H9 (cell line): ENCODE results near the gene GAS2L2. TPM values are rescaled to one million over a fixed set of nuclear protein-coding genes. Genes with fewer than 3 reads are reported as not detected.

Source experiments
- DNase-seq: peaks from one replicate; pipeline ENCODE4 v3.0.0-alpha.2; 2017
- H2AFZ ChIP-seq: one replicate; pipeline ENCODE4 v1.6.1; 2013; ENCODE audit warnings: mild to moderate bottlenecking, low read length, control low read depth, moderate library complexity
- H2AK5ac ChIP-seq: 2 replicates; pipeline ENCODE4 v1.6.1; 2013; ENCODE audit warnings: low read length, control low read depth, mixed read lengths; ENCODE audit not compliant: insufficient read length
- H2BK120ac ChIP-seq: one replicate; pipeline ENCODE4 v1.6.1; 2013; ENCODE audit warnings: low read depth, mild to moderate bottlenecking, low read length, control low read depth, inconsistent platforms; ENCODE audit not compliant: poor library complexity, severe bottlenecking
- H2BK12ac ChIP-seq: 2 replicates; pipeline ENCODE4 v1.6.1; 2013; ENCODE audit warnings: low read length, control low read depth, mixed read lengths, low read depth; ENCODE audit not compliant: insufficient read length
- H2BK15ac ChIP-seq: 2 replicates; pipeline ENCODE4 v1.6.1; 2013; ENCODE audit warnings: low read depth, low read length, control low read depth
- H2BK20ac ChIP-seq: one replicate; pipeline ENCODE4 v1.6.1; 2013; ENCODE audit warnings: low read depth, mild to moderate bottlenecking, low read length, control low read depth, inconsistent platforms; ENCODE audit not compliant: poor library complexity, severe bottlenecking
- H2BK5ac ChIP-seq: 2 replicates; pipeline ENCODE4 v1.6.1; 2013; ENCODE audit warnings: low read length, control low read depth, mixed read lengths; ENCODE audit not compliant: insufficient read length
- H3K14ac ChIP-seq: 2 replicates; pipeline ENCODE4 v1.6.1; 2013; ENCODE audit warnings: low read length, control low read depth; ENCODE audit not compliant: insufficient read depth
- H3K18ac ChIP-seq: 2 replicates; pipeline ENCODE4 v1.6.1; 2013; ENCODE audit warnings: low read depth, mild to moderate bottlenecking, mixed read lengths, low read length, control low read depth; ENCODE audit not compliant: insufficient read length
- H3K23ac ChIP-seq: 2 replicates; pipeline ENCODE4 v1.6.1; 2013; ENCODE audit warnings: low read length, control low read depth, mixed read lengths, low read depth; ENCODE audit not compliant: insufficient read length
- H3K23me2 ChIP-seq: 2 replicates; pipeline ENCODE4 v1.6.1; 2013; ENCODE audit warnings: low read depth, mild to moderate bottlenecking, mixed read lengths, low read length, control low read depth; ENCODE audit not compliant: insufficient read length, poor library complexity, severe bottlenecking
- H3K27ac ChIP-seq: 2 replicates; pipeline ENCODE4 v1.5.1; 2013; ENCODE audit warnings: low read length, control low read depth, mixed read lengths, low read depth; ENCODE audit not compliant: insufficient read length
- H3K27me3 ChIP-seq: 2 replicates; pipeline ENCODE4 v1.6.1; 2013; ENCODE audit warnings: low read length, control low read depth, inconsistent platforms; ENCODE audit not compliant: insufficient read depth
- H3K4ac ChIP-seq: 2 replicates; pipeline ENCODE4 v1.6.1; 2013; ENCODE audit warnings: low read depth, mild to moderate bottlenecking, control low read depth, inconsistent platforms, low read length, moderate library complexity
- H3K4me1 ChIP-seq: 2 replicates; pipeline ENCODE4 v1.6.1; 2013; ENCODE audit warnings: low read length, control low read depth, inconsistent platforms; ENCODE audit not compliant: insufficient read depth
- H3K4me2 ChIP-seq: 2 replicates; pipeline ENCODE4 v1.6.1; 2013; ENCODE audit warnings: low read length, control low read depth, mixed read lengths; ENCODE audit not compliant: insufficient read length, insufficient read depth
- H3K56ac ChIP-seq: 2 replicates; pipeline ENCODE4 v1.6.1; 2013; ENCODE audit warnings: low read depth, mild to moderate bottlenecking, mixed read lengths, low read length, control low read depth; ENCODE audit not compliant: insufficient read length
- H3K79me1 ChIP-seq: 2 replicates; pipeline ENCODE4 v1.6.1; 2013; ENCODE audit warnings: low read depth, mild to moderate bottlenecking, moderate library complexity, low read length, control low read depth, inconsistent platforms; ENCODE audit not compliant: insufficient read depth, poor library complexity, severe bottlenecking
- H3K79me2 ChIP-seq: 2 replicates; pipeline ENCODE4 v1.6.1; 2013; ENCODE audit warnings: low read length, control low read depth, inconsistent platforms; ENCODE audit not compliant: insufficient read depth
- H3K9ac ChIP-seq: 2 replicates; pipeline ENCODE4 v1.6.1; 2013; ENCODE audit warnings: low read length, control low read depth, mixed read lengths; ENCODE audit not compliant: insufficient read length; ENCODE audit errors: extremely low read depth
- H3K9me3 ChIP-seq: one replicate; pipeline ENCODE4 v1.6.1; 2013; ENCODE audit warnings: low read depth, low read length, inconsistent platforms; ENCODE audit not compliant: control insufficient read depth
- H3T11ph ChIP-seq: one replicate; pipeline ENCODE4 v1.6.1; 2013; ENCODE audit warnings: mild to moderate bottlenecking, low read length, control low read depth, inconsistent platforms
- H4K20me1 ChIP-seq: one replicate; pipeline ENCODE4 v1.6.1; 2013; ENCODE audit not compliant: control insufficient read depth, insufficient read length, insufficient read depth
- H4K5ac ChIP-seq: 2 replicates; pipeline ENCODE4 v1.6.1; 2013; ENCODE audit warnings: low read depth, mild to moderate bottlenecking, mixed read lengths, low read length, control low read depth; ENCODE audit not compliant: insufficient read length
- H4K8ac ChIP-seq: replicated peaks from 2 replicates; pipeline ENCODE4 v1.6.1; 2013; ENCODE audit warnings: low read length, control low read depth, mixed read lengths, low read depth; ENCODE audit not compliant: insufficient read length
- H4K91ac ChIP-seq: 2 replicates; pipeline ENCODE4 v1.6.1; 2013; ENCODE audit warnings: low read depth, mild to moderate bottlenecking, moderate library complexity, mixed read lengths, low read length, control low read depth; ENCODE audit not compliant: insufficient read length
- H3K27ac Mint-ChIP-seq, 3 experiments: 2 replicates in 2 of 3; 3 replicates in 1 of 3; pipeline ENCODE4 v1.8.0; 2020 to 2021; ENCODE audit warnings: mixed read lengths in 3 of 3, mild to moderate bottlenecking in 1 of 3, moderate library complexity in 1 of 3
- H3K27me3 Mint-ChIP-seq: 2 replicates; pipeline ENCODE4 v1.8.0; 2021; ENCODE audit warnings: low read depth, mild to moderate bottlenecking, moderate library complexity, mixed read lengths
- H3K36me3 Mint-ChIP-seq, 3 experiments: 2 replicates in 2 of 3; 3 replicates in 1 of 3; pipeline ENCODE4 v1.8.0; 2020 to 2021; ENCODE audit warnings: low read depth in 3 of 3, mixed read lengths in 3 of 3; ENCODE audit not compliant: insufficient read depth in 1 of 3
- H3K4me1 Mint-ChIP-seq, 2 experiments: 2 replicates each; pipeline ENCODE4 v1.8.0; 2020; ENCODE audit warnings: mixed read lengths in 2 of 2
- H3K4me3 Mint-ChIP-seq, 2 experiments: 2 replicates in 1 of 2; 3 replicates in 1 of 2; pipeline ENCODE4 v1.8.0; 2020 to 2021; ENCODE audit warnings: mild to moderate bottlenecking in 2 of 2, mixed read lengths in 2 of 2, moderate library complexity in 1 of 2
- H3K9me3 Mint-ChIP-seq, 2 experiments: 2 replicates in 1 of 2; 3 replicates in 1 of 2; pipeline ENCODE4 v1.8.0; 2020; ENCODE audit warnings: mild to moderate bottlenecking in 2 of 2, mixed read lengths in 2 of 2, moderate library complexity in 1 of 2
- WGBS: extraction: QIAGEN DNeasy Blood & Tissue Kit; methylation state at CpG from one replicate; pipeline ENCODE4 v1.1.7; 2013; ENCODE audit warnings: missing lambda C conversion rate, low lambda C conversion rate, mixed read lengths; ENCODE audit not compliant: insufficient read length; ENCODE audit errors: extremely low coverage; 5-methylcytosine and 5-hydroxymethylcytosine counted together
- total RNA-seq: library from RNA; stranded (reverse); gene quantifications from 2 replicates; pipeline ENCODE4 v1.2.1, GENCODE V29; 2021
- TF ChIP-seq, protein P1 (sequence below): fragments of 200-600 bp; sonication (generic); conservative IDR thresholded peaks from 3 replicates; pipeline ENCODE4 v1.8.0; 2021; ENCODE audit warnings: antibody characterized with exemption, mild to moderate bottlenecking

The GAS2L2 gene
- total RNA-seq, 1 experiment from 2014 or later: not detected

DNA sequence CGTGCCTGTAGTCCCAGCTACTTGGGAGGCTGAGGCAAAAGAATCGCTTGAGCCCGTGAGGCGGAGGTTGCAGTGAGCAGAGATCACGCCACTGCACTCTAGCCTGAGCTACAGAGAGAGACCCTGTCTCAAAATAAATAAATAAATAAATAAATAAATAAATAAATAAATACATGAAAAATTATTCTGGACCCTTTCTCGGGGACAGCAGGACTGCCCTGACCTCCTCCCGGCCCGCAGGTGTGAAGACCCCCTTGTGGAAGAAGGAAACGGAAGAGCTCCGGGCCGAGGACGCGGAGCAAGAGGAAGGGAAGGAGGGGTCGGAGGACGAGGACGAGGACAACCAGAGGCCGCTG, 10.7 kb upstream of the GAS2L2 start:
- Histone ChIP-seq H3K4me1 (no peaks in the 10 kb centered on the region; the same call in 1 of the 2 replicates), H3K56ac (no peak overlapping the region), H3K27ac (no peak overlapping the region), H3K9ac (no peak overlapping the region), H2BK15ac (no peak overlapping the region), H3K4ac (no peak overlapping the region), H2AFZ (no peak overlapping the region), H3K4me2 (peak overlapping the region; percentile 39), H3K23me2 (peaks cover 5% of the 10 kb centered on the region), H3T11ph (no peak overlapping the region), H2BK20ac (no peak overlapping the region), H4K8ac (no peak overlapping the region), H3K27me3 (peaks cover 2% of the 10 kb centered on the region; the same call in 1 of the 2 replicates), H3K9me3 (no peaks in the 10 kb centered on the region), H3K79me2 (no peaks in the 10 kb centered on the region), H3K23ac (no peak overlapping the region), H2AK5ac (no peak overlapping the region), H2BK5ac (no peak overlapping the region), H4K91ac (no peak overlapping the region), H2BK12ac (no peak overlapping the region), H3K14ac (no peak overlapping the region), H4K5ac (no peak overlapping the region), H3K79me1 (no peaks in the 10 kb centered on the region), H3K18ac (no peak overlapping the region), H4K20me1 (no peaks in the 10 kb centered on the region), H2BK120ac (no peak overlapping the region)
- no peak for DNase-seq
- peaks cover 28% of the 10 kb centered on the region for H3K27me3 Mint-ChIP-seq
- WGBS: no CpG with 5 or more reads among the region's 17 CpGs
- TF ChIP-seq, protein P1, sequence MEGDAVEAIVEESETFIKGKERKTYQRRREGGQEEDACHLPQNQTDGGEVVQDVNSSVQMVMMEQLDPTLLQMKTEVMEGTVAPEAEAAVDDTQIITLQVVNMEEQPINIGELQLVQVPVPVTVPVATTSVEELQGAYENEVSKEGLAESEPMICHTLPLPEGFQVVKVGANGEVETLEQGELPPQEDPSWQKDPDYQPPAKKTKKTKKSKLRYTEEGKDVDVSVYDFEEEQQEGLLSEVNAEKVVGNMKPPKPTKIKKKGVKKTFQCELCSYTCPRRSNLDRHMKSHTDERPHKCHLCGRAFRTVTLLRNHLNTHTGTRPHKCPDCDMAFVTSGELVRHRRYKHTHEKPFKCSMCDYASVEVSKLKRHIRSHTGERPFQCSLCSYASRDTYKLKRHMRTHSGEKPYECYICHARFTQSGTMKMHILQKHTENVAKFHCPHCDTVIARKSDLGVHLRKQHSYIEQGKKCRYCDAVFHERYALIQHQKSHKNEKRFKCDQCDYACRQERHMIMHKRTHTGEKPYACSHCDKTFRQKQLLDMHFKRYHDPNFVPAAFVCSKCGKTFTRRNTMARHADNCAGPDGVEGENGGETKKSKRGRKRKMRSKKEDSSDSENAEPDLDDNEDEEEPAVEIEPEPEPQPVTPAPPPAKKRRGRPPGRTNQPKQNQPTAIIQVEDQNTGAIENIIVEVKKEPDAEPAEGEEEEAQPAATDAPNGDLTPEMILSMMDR: no peak
- no peaks in the 10 kb centered on the region; a peak in 3 of 5 replicates for H3K9me3 Mint-ChIP-seq
- peak overlapping the region; percentile 40 to 78; a peak in 4 of 5 replicates for H3K4me3 Mint-ChIP-seq
- no peak overlapping the region for H3K27ac Mint-ChIP-seq
- H3K4me1 Mint-ChIP-seq: peaks cover 14 to 17% of the 10 kb centered on the region in 2 experiments
- no peaks in the 10 kb centered on the region; a peak in 2 of 7 replicates for H3K36me3 Mint-ChIP-seq
